ENCODE measurements around the gene PPL.

PPL gene

GRCh38 chr16:4864728-4865127 is 72.2 kb downstream of the PPL start:
- DNase-seq (ENCODE audit: low spot score): no peak

- DNase-seq (ENCODE audit: low spot score): no peak
Measured at GRCh38 chr16:4862639-4863038, 74.3 kb downstream of the PPL start.

GRCh38 chr16:4860727-4861342 is 76.1 kb downstream of the PPL start:
- DNase-seq (ENCODE audit: low spot score): no peak

GRCh38 chr16:4859900-4860255 is 77.1 kb downstream of the PPL start:
- peak; percentile 50 for DNase-seq (ENCODE audit: low spot score)

GRCh38 chr16:4859190-4859899 is 77.6 kb downstream of the PPL start:
- peak; percentile 41 for DNase-seq (ENCODE audit: low spot score)

GRCh38 chr16:4855804-4856203 is 81.1 kb downstream of the PPL start:
- DNase-seq (ENCODE audit: low spot score): no peak

- DNase-seq (ENCODE audit: low spot score): no peak
Measured at GRCh38 chr16:4855371-4855770, 81.6 kb downstream of the PPL start.

GRCh38 chr16:4852221-4852872 is 84.6 kb downstream of the PPL start:
- DNase-seq (ENCODE audit: low spot score): no peak

GRCh38 chr16:4850211-4850610 is 86.7 kb downstream of the PPL start:
- no peak for DNase-seq (ENCODE audit: low spot score)

GRCh38 chr16:4847774-4848587 is 89.0 kb downstream of the PPL start:
- DNase-seq (ENCODE audit: low spot score): peak; percentile 25

- DNase-seq (ENCODE audit: low spot score): peak; percentile 89
Measured at GRCh38 chr16:4846901-4847773, 89.8 kb downstream of the PPL start, which contains the start of the genes GLYR1 and UBN1. Gene GLYR1 (minus strand): TSS chr16:4847288. CDS start chr16:4847265, 23 bp downstream. Gene UBN1 (plus strand): TSS chr16:4847481. CDS start chr16:4852918, 5,437 bp downstream.

- DNase-seq (ENCODE audit: low spot score): no peak
Measured at GRCh38 chr16:4846503-4846900, 90.4 kb downstream of the PPL start.

- DNase-seq (ENCODE audit: low spot score): no peak
Measured at GRCh38 chr16:4840984-4841383, 96.0 kb downstream of the PPL start.

- DNase-seq (ENCODE audit: low spot score): no peak
Measured at GRCh38 chr16:4839942-4840341, 97.0 kb downstream of the PPL start.

- DNase-seq (ENCODE audit: low spot score): no peak
Measured at GRCh38 chr16:4837733-4838501, 99.0 kb downstream of the PPL start.

GRCh38 chr16:4836727-4837126 is 100.2 kb downstream of the PPL start:
- DNase-seq (ENCODE audit: low spot score): no peak

GRCh38 chr16:4833584-4833983 is 103.4 kb downstream of the PPL start:
- DNase-seq (ENCODE audit: low spot score): no peak

- DNase-seq (ENCODE audit: low spot score): no peak
Measured at GRCh38 chr16:4832698-4833343, 104.1 kb downstream of the PPL start.
